Mucosa of stomach (tissue), 1 donor: ENCODE measurements around the gene GATM.
A peak's percentile ranks its signal among the peaks of the same experiment; 100 is the strongest.

ENCODE experiments used
- H3K27me3 ChIP-seq: one replicate; pipeline ENCODE4 v1.7.0; 2013; ENCODE audit warnings: mild to moderate bottlenecking, low read length; ENCODE audit not compliant: control insufficient read depth, insufficient read depth
- H3K36me3 ChIP-seq: one replicate; pipeline ENCODE4 v1.7.0; 2013; ENCODE audit warnings: low read length; ENCODE audit not compliant: control insufficient read depth, insufficient read depth
- H3K4me1 ChIP-seq: one replicate; pipeline ENCODE4 v1.7.0; 2013; ENCODE audit warnings: mild to moderate bottlenecking, low read length; ENCODE audit not compliant: control insufficient read depth, insufficient read depth
- H3K4me3 ChIP-seq: one replicate; pipeline ENCODE4 v1.7.0; 2013; ENCODE audit warnings: low read length
- H3K9ac ChIP-seq: one replicate; pipeline ENCODE4 v1.7.0; 2013; ENCODE audit warnings: mild to moderate bottlenecking, low read length, moderate library complexity
- H3K9me3 ChIP-seq: one replicate; pipeline ENCODE4 v1.7.0; 2013; ENCODE audit warnings: mild to moderate bottlenecking, low read length, moderate library complexity; ENCODE audit not compliant: control insufficient read depth
- donor health status: Pancreatic carcinoma.

GATM gene

GRCh38 chr15:45401665-45402161 lies 23.4 kb upstream of the GATM start:
- H3K4me1 ChIP-seq: peaks cover 4% of the 10 kb centered on the region
- peak overlapping the region; percentile 81 for H3K9ac ChIP-seq
- no peaks in the 10 kb centered on the region for H3K27me3 ChIP-seq

DNA sequence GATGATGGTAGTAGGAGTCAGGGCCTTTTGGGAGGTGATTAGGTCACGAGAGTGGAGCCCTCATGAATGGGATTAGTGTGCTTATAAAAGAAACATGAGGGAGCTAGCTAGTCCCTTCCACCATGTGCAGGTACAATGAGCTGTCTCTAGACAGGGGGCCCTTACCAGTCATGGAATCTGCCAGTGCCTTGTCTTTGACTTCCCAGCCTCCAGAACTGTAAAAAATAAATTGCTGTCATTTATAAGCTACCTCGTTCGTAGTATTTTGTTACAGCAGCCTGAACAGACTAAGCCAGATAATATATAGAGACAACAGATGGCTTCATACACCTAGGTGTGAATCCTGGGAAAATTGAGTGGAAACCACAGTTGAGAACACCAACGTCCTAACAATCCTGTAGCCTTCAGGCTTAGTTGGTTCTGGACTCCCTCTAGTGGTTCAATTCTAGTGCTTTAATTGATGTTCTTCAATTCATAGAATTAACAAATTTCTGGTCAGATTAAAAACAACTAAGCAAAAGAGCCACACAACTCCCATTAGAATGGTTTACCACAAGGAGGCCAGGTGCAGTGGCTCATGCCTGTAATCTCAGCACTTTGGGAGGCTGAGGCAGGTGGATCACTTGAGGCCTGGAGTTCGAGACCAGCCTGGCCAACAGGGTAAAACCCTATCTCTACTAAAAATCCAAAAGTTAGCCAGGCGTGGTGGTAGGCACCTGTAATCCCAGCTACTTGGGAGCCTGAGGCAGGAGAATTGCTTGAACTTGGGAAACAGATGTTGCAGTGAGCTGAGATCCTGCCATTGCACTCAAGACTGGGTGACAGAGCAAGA lies 21.3 kb upstream of the GATM start:
- Histone ChIP-seq H3K4me3 (no peak overlapping the region), H3K27me3 (no peaks in the 10 kb centered on the region), H3K36me3 (no peaks in the 10 kb centered on the region), H3K4me1 (peaks cover 4% of the 10 kb centered on the region), H3K9me3 (no peaks in the 10 kb centered on the region), H3K9ac (no peak overlapping the region)

More at GRCh38 chr15:45401665-45402161, 23.4 kb upstream of the GATM start:
- Histone ChIP-seq H3K4me3 (peak overlapping the region; percentile 82), H3K36me3 (peaks cover 5% of the 10 kb centered on the region), H3K9me3 (no peaks in the 10 kb centered on the region)

GRCh38 chr15:45397116-45397665 lies 18.8 kb upstream of the GATM start:
- H3K9me3 ChIP-seq: no peaks in the 10 kb centered on the region
- no peak overlapping the region for H3K9ac ChIP-seq
- H3K27me3 ChIP-seq: no peaks in the 10 kb centered on the region
- no peaks in the 10 kb centered on the region for H3K4me1 ChIP-seq
- no peaks in the 10 kb centered on the region for H3K36me3 ChIP-seq
- no peak overlapping the region for H3K4me3 ChIP-seq

- no peaks in the 10 kb centered on the region for H3K36me3 ChIP-seq
- H3K9me3 ChIP-seq: no peaks in the 10 kb centered on the region
- H3K9ac ChIP-seq: no peak overlapping the region
- no peaks in the 10 kb centered on the region for H3K4me1 ChIP-seq
- no peaks in the 10 kb centered on the region for H3K27me3 ChIP-seq
- no peak overlapping the region for H3K4me3 ChIP-seq
Observed at GRCh38 chr15:45395943-45396342, 17.6 kb upstream of the GATM start.

DNA sequence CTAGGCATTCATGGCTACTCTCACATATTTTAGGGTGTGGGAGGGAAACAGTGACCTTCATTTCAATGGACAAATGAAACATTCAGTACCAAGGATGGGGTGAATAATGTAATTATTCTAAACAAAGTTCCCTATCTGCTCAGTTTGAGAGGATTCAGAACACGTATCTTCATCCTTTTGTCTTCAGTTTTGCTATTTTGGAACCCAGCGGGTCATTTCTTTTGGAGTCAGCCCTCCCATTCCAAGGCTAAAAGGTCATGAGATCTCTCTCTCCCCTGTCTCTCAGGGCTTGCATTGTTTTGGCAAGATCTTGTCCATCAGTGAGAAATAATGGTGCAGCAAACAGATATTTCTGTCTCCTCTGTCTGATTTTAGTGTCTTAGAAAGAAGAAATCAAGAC lies 16.3 kb upstream of the GATM start:
- no peak overlapping the region for H3K4me3 ChIP-seq
- no peaks in the 10 kb centered on the region for H3K4me1 ChIP-seq
- H3K27me3 ChIP-seq: no peaks in the 10 kb centered on the region
- no peak overlapping the region for H3K9ac ChIP-seq
- H3K9me3 ChIP-seq: no peaks in the 10 kb centered on the region
- H3K36me3 ChIP-seq: no peaks in the 10 kb centered on the region

DNA sequence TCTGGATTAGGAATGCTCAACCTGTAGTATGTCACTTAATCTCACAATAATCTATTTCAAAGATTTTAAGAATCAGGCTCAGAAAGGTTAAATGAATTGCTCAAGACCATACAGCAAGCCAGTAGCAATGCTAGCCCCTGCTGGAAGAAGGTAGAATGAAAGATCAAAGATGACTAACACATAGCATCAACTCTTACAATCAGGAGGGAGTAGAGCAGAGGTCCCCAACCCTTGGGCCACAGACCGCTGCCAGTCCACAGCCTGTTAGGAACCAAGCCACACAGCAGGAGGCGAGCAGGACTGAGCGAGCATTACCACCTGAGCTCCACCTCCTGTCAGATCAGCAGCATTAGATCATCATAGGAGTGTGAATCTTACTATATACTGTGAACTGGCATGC lies 15.5 kb upstream of the GATM start:
- Histone ChIP-seq H3K4me1 (no peaks in the 10 kb centered on the region), H3K27me3 (no peaks in the 10 kb centered on the region), H3K9ac (no peak overlapping the region), H3K9me3 (no peaks in the 10 kb centered on the region), H3K36me3 (no peaks in the 10 kb centered on the region), H3K4me3 (no peak overlapping the region)

GRCh38 chr15:45392584-45392855 lies 14.2 kb upstream of the GATM start:
- Histone ChIP-seq H3K4me1 (no peaks in the 10 kb centered on the region), H3K27me3 (no peaks in the 10 kb centered on the region), H3K4me3 (no peak overlapping the region), H3K9me3 (no peaks in the 10 kb centered on the region), H3K36me3 (no peaks in the 10 kb centered on the region), H3K9ac (no peak overlapping the region)

- H3K9me3 ChIP-seq: no peaks in the 10 kb centered on the region
- no peak overlapping the region for H3K4me3 ChIP-seq
- H3K27me3 ChIP-seq: no peaks in the 10 kb centered on the region
- H3K9ac ChIP-seq: no peak overlapping the region
- no peaks in the 10 kb centered on the region for H3K36me3 ChIP-seq
- no peaks in the 10 kb centered on the region for H3K4me1 ChIP-seq
Observed at GRCh38 chr15:45391746-45392583, 13.6 kb upstream of the GATM start.

- Histone ChIP-seq H3K4me1 (no peaks in the 10 kb centered on the region), H3K9me3 (no peaks in the 10 kb centered on the region), H3K27me3 (no peaks in the 10 kb centered on the region), H3K4me3 (no peak overlapping the region), H3K36me3 (no peaks in the 10 kb centered on the region), H3K9ac (no peak overlapping the region)
Observed at GRCh38 chr15:45389351-45389750, 11.0 kb upstream of the GATM start.

DNA sequence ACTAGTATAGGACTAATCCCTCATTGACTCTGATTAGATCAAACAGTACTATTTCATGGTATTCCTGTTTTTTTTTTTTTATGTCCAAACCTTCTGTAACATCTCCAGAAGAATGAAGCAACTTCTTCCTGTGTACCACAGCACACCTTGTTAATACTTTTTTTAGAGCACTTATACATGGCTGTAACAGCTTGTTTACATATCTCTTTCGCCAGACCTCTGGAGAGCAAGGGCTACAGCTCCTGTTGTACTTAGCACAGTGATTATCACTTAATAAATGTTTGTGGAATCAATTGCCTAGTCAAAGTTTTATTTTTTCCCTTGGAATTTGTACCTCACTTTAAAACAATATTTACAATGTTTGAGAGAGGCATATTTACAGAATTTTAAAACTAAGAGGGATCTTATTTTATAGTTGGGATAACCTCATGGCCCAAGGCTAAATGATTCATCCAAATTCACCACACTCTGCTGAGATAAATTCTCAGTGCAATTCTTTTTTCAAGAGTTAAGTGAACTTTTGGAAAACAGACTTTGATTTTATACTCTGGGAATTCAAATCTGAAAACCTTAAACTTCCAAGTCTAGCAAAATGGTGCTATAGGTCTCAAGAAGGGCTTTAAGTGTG lies 9.2 kb upstream of the GATM start:
- Histone ChIP-seq H3K4me1 (no peaks in the 10 kb centered on the region), H3K9me3 (no peaks in the 10 kb centered on the region)

DNA sequence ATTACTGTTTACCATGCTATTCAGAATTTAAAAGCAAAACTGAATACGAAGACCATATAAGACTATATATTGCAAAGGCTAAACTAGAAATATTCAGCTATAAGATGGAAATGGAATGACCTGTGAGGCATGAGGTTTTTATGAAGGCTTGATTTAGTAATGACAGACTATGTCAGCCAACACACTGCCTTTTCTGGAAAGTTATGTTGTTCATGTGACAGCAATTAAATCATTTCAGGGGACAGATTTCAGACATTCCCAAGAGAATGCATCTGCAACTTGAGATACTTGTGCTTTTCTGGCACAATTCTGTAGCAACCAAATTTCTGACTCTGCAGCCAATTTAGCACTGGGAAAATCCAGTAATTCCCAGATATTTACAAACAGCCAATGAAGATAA lies 8.6 kb upstream of the GATM start:
- Histone ChIP-seq H3K9me3 (no peaks in the 10 kb centered on the region), H3K4me3 (no peak overlapping the region), H3K9ac (no peak overlapping the region), H3K36me3 (no peaks in the 10 kb centered on the region), H3K27me3 (no peaks in the 10 kb centered on the region), H3K4me1 (no peaks in the 10 kb centered on the region)

More for the DNA sequence above, 9.2 kb upstream of the GATM start:
- Histone ChIP-seq H3K27me3 (no peaks in the 10 kb centered on the region), H3K36me3 (no peaks in the 10 kb centered on the region), H3K9ac (no peak overlapping the region), H3K4me3 (no peak overlapping the region)

GRCh38 chr15:45386420-45386819 lies 8.1 kb upstream of the GATM start:
- Histone ChIP-seq H3K36me3 (no peaks in the 10 kb centered on the region), H3K4me3 (no peak overlapping the region), H3K4me1 (no peaks in the 10 kb centered on the region), H3K9me3 (no peaks in the 10 kb centered on the region), H3K9ac (no peak overlapping the region), H3K27me3 (no peaks in the 10 kb centered on the region)
